GM23248 (cell line): ENCODE data around the gene GCNT2.

Source experiments
- EZH2 ChIP-seq: fragments of 200-600 bp; sonication (generic); IDR thresholded peaks from 2 replicates; pipeline ENCODE4 v1.6.1; 2018; ENCODE audit warnings: antibody characterized with exemption, mild to moderate bottlenecking; ENCODE audit not compliant: insufficient read depth, poor library complexity, severe bottlenecking
- EZH2phosphoT487 ChIP-seq: fragments of 200-600 bp; sonication (generic); IDR thresholded peaks from 2 replicates; pipeline ENCODE4 v1.6.1; 2018; ENCODE audit warnings: antibody characterized with exemption, moderate library complexity, mild to moderate bottlenecking, low read depth; ENCODE audit not compliant: insufficient read depth

DNA sequence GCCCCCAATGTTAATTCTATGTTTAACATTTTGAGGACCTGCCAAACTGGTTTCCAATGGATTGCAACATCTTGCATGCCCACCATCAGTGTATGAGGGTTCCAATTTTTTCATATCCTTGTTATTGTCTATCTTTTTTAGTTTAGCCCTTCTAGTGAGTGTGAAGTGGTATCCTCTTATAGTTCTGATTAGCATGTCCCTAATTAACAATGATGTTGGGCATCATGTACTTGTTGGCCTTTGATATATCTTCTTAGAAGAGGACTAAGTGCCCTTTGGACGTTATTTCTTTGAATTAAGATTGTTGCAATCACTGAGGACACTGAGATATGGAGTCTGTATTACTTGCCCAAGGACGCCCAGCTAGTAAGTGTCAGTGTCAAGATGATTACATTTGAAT, 22.3 kb downstream of the GCNT2 start:
- TF ChIP-seq EZH2 (no peak), EZH2phosphoT487 (no peak)
